Adrenal gland (tissue), 12 donors: ENCODE data around the gene ATAD3B. TPM values are rescaled to one million over a fixed set of nuclear protein-coding genes. Genes with fewer than 3 reads are reported as not detected.

Source experiments
- DNase-seq, 7 donors: peaks; one replicate each; pipeline ENCODE4 v3.0.0-alpha.2; 2019 to 2020
- H3K27ac ChIP-seq, 5 donors: fragments of 200-600 bp; sonication (generic) in 4 of 5; 1 replicate in 3 of 5; 2 replicates in 2 of 5; pipeline versions ENCODE4 v1.5.1 to v1.8.0; 2016 to 2020; ENCODE audit warnings: mild to moderate bottlenecking in 1 of 5
- H3K27me3 ChIP-seq: fragments of 200-600 bp; 2 replicates; pipeline ENCODE4 v1.8.0; 2021
- H3K36me3 ChIP-seq, 2 donors: fragments of 200-600 bp; replicated peaks in 1 of 2; 1 replicate in 1 of 2; 2 replicates in 1 of 2; pipeline versions ENCODE4 v1.5.1 to v1.8.0; 2018 to 2022
- H3K4me1 ChIP-seq, 2 donors: fragments of 200-600 bp; replicated peaks in 1 of 2; 1 replicate in 1 of 2; 2 replicates in 1 of 2; pipeline versions ENCODE4 v1.5.1 to v1.8.0; 2018 to 2021
- H3K4me3 ChIP-seq, 4 donors: fragments of 200-600 bp; sonication (generic) in 3 of 4; one replicate each; pipeline ENCODE4 v1.5.1; 2016 to 2018
- H3K9me3 ChIP-seq, 3 donors: fragments of 200-600 bp; sonication (generic) in 1 of 3; replicated peaks in 1 of 3; 1 replicate in 2 of 3; 2 replicates in 1 of 3; pipeline versions ENCODE4 v1.5.1 to v1.8.0; 2016 to 2021
- POLR2A ChIP-seq, 2 donors: fragments of 450-650 bp; IDR thresholded peaks; one replicate each; pipeline ENCODE4 v1.6.1; 2017; ENCODE audit warnings: antibody characterized with exemption in 2 of 2, mild to moderate bottlenecking in 2 of 2, moderate library complexity in 1 of 2
- WGBS, 4 donors: extraction: QIAGEN DNeasy Blood & Tissue Kit in 2 of 4; methylation state at CpG; one replicate each; pipeline versions ENCODE4 v1.1.5 to v1.1.7; 2013 to 2017; 5-methylcytosine and 5-hydroxymethylcytosine counted together
- intact Hi-C, 2 donors: fragments of 100-400 bp; cut with DNase I; formaldehyde crosslinking; loops; one replicate each; pipeline versions ENCODE4 v1.14.1 to v1.15.0; 2022 to 2023
- polyA plus RNA-seq, 3 donors: library from polyadenylated mRNA; stranded (reverse); fragments of 200-250 nt in 2 of 3; fragments of 350-450 nt in 1 of 3; fragmentation: Illumina TruSeq in 1 of 3; extraction: RNeasy Lipid Tissue Mini Kit (QIAGEN cat#74804) in 1 of 3; gene quantifications; one replicate each; pipeline ENCODE4 v1.2.3, GENCODE V29; 2013 to 2014
- total RNA-seq, 9 donors: library from RNA; depleted of rRNA in 4 of 9; stranded (reverse); fragments of >200 nt in 4 of 9; fragments of 120-200 nt in 1 of 9; fragmentation: NEBNext Ultra II Directional in 1 of 9; extraction: Animal tissue kit (Norgen Biotek cat#: 25700) in 1 of 9; gene quantifications; one replicate each; pipeline versions ENCODE4 v1.1.0 to v1.2.4, GENCODE V29; 2013 to 2023
- TF ChIP-seq, protein P1 (sequence below), 6 experiments: fragments of 450-650 bp in 4 of 6; fragments of 200-600 bp in 2 of 6; sonication (generic) in 1 of 6; IDR thresholded peaks; 1 replicate in 5 of 6; 2 replicates in 1 of 6; pipeline versions ENCODE4 v1.5.1 to v1.8.0; 2016 to 2021; ENCODE audit warnings: antibody characterized with exemption in 6 of 6, mild to moderate bottlenecking in 2 of 6, moderate library complexity in 1 of 6
- donor health status: healthy with polysubstance abuse.
- donor health status: Bipolar disorder and iron deficiency.
- donor health status: DM: yes; HTN: yes; CAD: no.
- donor health status: DM: no; HTN: no; CAD: no.
- donor health status: DM: no; HTN: no; CAD: no.
- donor health status: DM: yes; HTN: yes; CAD: no.

Gene ATAD3B
- total and polyA plus RNA-seq, 12 donors: 5.3 to 109 (median 13.3) TPM

DNA sequence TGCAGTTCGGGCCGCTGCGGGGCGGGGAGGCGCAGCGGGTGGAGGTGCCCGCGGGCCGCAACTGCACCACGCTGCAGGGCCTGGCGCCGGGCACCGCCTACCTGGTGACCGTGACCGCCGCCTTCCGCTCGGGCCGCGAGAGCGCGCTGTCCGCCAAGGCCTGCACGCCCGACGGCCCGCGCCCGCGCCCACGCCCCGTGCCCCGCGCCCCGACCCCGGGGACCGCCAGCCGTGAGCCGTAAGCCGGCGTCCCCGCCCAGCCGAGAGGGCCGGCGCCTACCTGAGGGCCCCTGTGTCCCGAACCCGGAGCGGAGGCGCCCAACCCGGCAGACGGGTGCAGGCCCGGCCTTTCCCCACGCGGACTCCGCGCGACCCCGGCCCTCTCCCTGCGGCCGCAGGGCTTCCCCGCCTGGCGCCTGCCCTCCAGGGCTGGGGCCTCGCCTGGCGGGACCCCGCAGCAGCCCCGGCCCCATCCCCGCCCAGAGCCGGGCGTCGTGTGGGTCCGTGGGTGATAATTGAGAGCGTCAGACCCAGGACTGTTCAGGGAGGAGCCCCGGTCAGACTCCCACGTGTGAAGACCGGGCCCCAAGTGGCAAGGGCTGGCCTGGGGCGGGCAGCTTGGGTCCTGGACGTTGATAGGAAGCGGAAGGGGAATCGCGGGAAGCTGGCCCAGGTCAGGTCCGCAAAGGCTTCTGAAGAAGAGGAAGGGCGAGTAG, 31.9 kb upstream of the ATAD3B start:
- no peak overlapping the region for H3K4me3 ChIP-seq
- H3K27ac ChIP-seq: no peak overlapping the region
- TF ChIP-seq, protein P1, sequence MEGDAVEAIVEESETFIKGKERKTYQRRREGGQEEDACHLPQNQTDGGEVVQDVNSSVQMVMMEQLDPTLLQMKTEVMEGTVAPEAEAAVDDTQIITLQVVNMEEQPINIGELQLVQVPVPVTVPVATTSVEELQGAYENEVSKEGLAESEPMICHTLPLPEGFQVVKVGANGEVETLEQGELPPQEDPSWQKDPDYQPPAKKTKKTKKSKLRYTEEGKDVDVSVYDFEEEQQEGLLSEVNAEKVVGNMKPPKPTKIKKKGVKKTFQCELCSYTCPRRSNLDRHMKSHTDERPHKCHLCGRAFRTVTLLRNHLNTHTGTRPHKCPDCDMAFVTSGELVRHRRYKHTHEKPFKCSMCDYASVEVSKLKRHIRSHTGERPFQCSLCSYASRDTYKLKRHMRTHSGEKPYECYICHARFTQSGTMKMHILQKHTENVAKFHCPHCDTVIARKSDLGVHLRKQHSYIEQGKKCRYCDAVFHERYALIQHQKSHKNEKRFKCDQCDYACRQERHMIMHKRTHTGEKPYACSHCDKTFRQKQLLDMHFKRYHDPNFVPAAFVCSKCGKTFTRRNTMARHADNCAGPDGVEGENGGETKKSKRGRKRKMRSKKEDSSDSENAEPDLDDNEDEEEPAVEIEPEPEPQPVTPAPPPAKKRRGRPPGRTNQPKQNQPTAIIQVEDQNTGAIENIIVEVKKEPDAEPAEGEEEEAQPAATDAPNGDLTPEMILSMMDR (IDR thresholded peaks at IDR 0.05): no peak
- TF ChIP-seq POLR2A (IDR thresholded peaks at IDR 0.05): no peak
- DNase-seq: peak in 1 of 7 donors; percentile 21
- no peaks in the 10 kb centered on the region for H3K36me3 ChIP-seq
- WGBS, 4 donors: 82 to 94% (median 83%) methylated on average over 17 to 82 of the region's 82 CpGs
- no peaks in the 10 kb centered on the region for H3K9me3 ChIP-seq
- no peaks in the 10 kb centered on the region for H3K27me3 ChIP-seq
- H3K4me1 ChIP-seq: peaks cover 12 to 18% of the 10 kb centered on the region in 2 donors
- intact Hi-C loops: no loop called here

DNA sequence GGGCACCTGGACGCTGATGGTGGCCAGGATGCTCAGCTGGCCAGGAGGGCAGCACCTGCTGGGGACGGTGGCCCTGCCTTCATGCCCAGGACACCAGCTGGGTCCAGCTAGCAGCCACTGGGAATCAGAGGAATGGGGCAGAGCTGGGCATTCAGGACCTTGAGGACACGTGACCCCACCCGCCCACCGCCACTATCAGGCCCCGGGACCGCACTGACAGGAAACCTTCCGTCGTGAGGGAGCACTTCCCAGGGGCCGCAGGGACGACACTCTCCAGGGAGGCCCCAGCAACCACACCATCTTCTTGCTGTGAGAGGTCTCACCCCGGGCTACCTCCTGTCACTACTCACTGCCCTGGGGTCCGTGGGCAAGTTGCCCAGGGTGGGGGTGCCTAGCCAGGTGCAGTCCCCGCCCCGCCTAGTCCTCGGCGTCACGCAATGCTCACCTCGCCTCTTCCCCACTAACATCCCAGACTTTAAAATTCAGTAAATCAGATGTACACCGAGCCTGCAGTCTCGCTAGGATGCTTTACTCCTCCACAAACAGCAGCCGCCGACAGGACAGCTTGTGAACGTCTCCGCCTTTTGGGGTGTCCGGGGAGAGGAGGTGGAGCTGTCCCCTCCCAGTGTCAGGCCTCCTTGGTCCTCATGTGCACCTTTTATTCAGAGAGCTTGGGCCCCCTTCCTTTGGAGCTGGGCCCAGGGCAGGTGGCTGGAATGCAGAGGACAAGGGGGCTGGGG, 31.1 kb upstream of the ATAD3B start:
- H3K4me1 ChIP-seq: peaks cover 7 to 11% of the 10 kb centered on the region in 2 donors
- no peaks in the 10 kb centered on the region for H3K36me3 ChIP-seq
- H3K27ac ChIP-seq: no peak overlapping the region
- intact Hi-C loops: no loop called here
- H3K4me3 ChIP-seq: no peak overlapping the region
- TF ChIP-seq, protein P1 (IDR thresholded peaks at IDR 0.05): no peak
- TF ChIP-seq POLR2A (IDR thresholded peaks at IDR 0.05): no peak
- WGBS, 4 donors: 67 to 80% (median 73%) methylated on average over 14 to 26 of the region's 26 CpGs
- DNase-seq: peak in 1 of 7 donors; percentile 19
- H3K27me3 ChIP-seq: no peaks in the 10 kb centered on the region
- H3K9me3 ChIP-seq: no peaks in the 10 kb centered on the region

DNA sequence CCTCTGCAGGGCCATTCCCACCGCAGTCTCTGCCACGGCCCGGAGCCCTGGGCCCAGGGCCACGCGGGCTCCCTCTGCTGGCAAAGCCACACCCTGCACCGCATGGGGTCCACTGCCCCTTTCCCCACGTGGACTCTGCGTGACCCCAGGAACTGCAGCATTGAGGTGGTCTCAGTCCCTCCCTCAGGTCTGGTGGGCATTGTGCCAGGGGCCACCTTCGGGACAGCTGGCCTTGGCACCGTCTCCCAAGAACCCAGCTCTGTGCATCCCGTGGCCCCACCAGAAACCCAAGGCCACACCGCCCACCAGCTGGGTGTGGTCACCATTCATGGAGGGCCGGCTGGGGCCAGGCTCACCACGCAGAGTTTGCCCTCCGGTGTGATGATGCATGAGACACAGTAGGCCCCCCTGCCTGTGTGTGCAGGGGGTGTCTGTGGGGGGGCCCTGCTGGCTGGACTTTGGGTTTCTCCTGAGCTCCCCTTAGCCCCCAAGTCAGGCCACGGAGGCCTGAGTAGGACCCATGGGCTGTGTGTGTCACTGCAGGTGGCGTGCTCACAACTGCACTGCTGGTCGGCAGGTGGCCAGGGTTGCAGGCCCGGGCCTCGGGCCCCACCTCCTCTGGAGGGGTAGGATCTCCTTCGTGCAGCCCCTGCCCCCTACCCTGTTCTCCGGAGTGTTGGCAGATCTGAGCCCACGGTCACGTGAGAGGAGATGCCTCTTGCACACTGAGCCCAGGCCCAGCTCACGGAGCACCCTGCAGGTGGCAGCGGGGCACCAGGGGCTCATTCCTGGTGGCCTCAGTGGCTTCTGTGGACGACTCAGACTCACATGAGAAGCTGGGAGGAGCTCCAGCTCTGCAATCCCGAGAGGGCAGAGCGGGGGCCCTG, 30.3 kb upstream of the ATAD3B start:
- no peaks in the 10 kb centered on the region for H3K27me3 ChIP-seq
- WGBS, 4 donors: 18 to 35% (median 27%) methylated on average over 2 to 29 of the region's 29 CpGs
- intact Hi-C loops: no loop called here
- peak in 5 of 7 donors; percentile 48 to 63 (median 59) for DNase-seq
- H3K27ac ChIP-seq: no peak overlapping the region
- no peaks in the 10 kb centered on the region for H3K9me3 ChIP-seq
- H3K36me3 ChIP-seq: no peaks in the 10 kb centered on the region
- H3K4me1 ChIP-seq: peaks cover 4 to 6% of the 10 kb centered on the region in 2 donors
- no peak overlapping the region for H3K4me3 ChIP-seq
- no peak for TF ChIP-seq POLR2A (IDR thresholded peaks at IDR 0.05)
- TF ChIP-seq, protein P1 (IDR thresholded peaks at IDR 0.05): peak; percentile 71 to 92 (median 82)
